ENCODE data around the gene LBHD1.

DNA sequence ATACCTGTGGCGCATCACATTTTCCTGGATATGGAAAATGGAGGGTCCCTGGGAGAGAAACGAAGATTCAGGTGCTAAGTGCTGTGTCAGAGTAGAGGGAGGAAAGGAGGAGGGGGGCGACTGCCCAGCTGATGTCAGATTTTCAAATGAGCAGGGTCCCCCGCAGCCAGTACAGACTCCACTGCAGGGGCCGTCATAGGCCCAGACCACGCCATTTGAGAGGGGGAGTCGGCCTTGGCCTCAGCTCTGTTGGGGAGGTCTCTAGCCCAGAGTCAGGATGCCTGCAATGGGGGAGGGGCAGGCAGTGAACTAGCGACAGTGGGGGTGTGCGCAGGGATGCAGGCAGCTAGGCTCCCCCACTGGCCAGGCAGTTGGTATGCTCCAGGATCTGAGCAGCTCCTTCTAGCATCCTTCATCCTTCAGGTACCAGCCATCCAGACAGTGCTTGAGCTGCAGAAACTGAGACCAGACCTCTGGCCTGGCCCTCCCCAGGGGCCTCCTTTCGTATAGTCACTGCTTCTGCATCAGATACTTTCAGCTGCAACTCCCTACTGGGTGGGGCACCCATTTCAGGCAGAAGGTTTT is 35.3 kb upstream of the LBHD1 start, which contains the start of the genes BSCL2 and GNG3:
- TF ChIP-seq CTCF (conservative IDR thresholded peaks at IDR 0.05; ENCODE audit: low read depth, low read length) (no peak), EZH2 (IDR thresholded peaks at IDR 0.05; ENCODE audit: borderline replicate concordance, low read depth, low read length, poor library complexity, severe bottlenecking) (no peak)
